Upper lobe of left lung (tissue), 6 donors: ENCODE data around the gene PDLIM4. TPM values are rescaled to one million over a fixed set of nuclear protein-coding genes. Genes with fewer than 3 reads are reported as not detected.

Source experiments
- ATAC-seq, 2 donors: fragments of 200-7000 bp; cut with Tn5 transposase; one replicate each; pipeline ENCODE4 v1.9.1; 2022; ENCODE audit warnings: mild to moderate bottlenecking in 2 of 2, moderate library complexity in 2 of 2; ENCODE audit not compliant: low FRiP score in 2 of 2
- DNase-seq, 2 donors: peaks; one replicate each; pipeline ENCODE4 v3.0.0-alpha.2; 2019 to 2020
- H3K27ac ChIP-seq, 4 donors: fragments of 200-600 bp; sonication (generic); one replicate each; pipeline ENCODE4 v1.5.1; 2016 to 2019
- H3K27me3 ChIP-seq, 4 donors: fragments of 200-600 bp; sonication (generic); one replicate each; pipeline ENCODE4 v1.5.1; 2017 to 2019
- H3K36me3 ChIP-seq, 4 donors: fragments of 200-600 bp; sonication (generic); one replicate each; pipeline ENCODE4 v1.5.1; 2016 to 2019
- H3K4me1 ChIP-seq, 4 donors: fragments of 200-600 bp; sonication (generic); one replicate each; pipeline ENCODE4 v1.5.1; 2018 to 2019
- H3K4me3 ChIP-seq, 4 donors: fragments of 200-600 bp; sonication (generic); one replicate each; pipeline ENCODE4 v1.5.1; 2017 to 2019; ENCODE audit warnings: mild to moderate bottlenecking in 2 of 4, moderate library complexity in 1 of 4
- H3K9me3 ChIP-seq, 4 donors: fragments of 200-600 bp; sonication (generic); one replicate each; pipeline ENCODE4 v1.5.1; 2018 to 2019
- CTCF ChIP-seq, 6 experiments: fragments of 450-650 bp in 4 of 6; fragments of 200-600 bp in 2 of 6; sonication (generic) in 2 of 6; IDR thresholded peaks; one replicate each; pipeline ENCODE4 v1.5.1; 2016 to 2019; ENCODE audit warnings: antibody characterized with exemption in 6 of 6
- EP300 ChIP-seq, 4 donors: sonication (generic); formaldehyde crosslinking; IDR thresholded peaks; one replicate each; pipeline ENCODE4 v1.5.1; 2017; ENCODE audit warnings: antibody characterized with exemption in 4 of 4, control low read depth in 2 of 4
- POLR2A ChIP-seq, 4 donors: fragments of 450-650 bp; IDR thresholded peaks; one replicate each; pipeline ENCODE4 v1.5.1; 2016 to 2017; ENCODE audit warnings: antibody characterized with exemption in 4 of 4, mild to moderate bottlenecking in 2 of 4
- POLR2AphosphoS5 ChIP-seq, 2 donors: sonication (generic); formaldehyde crosslinking; IDR thresholded peaks; one replicate each; pipeline ENCODE4 v1.5.1; 2017; ENCODE audit warnings: antibody characterized with exemption in 2 of 2
- WGBS, 2 donors: methylation state at CpG; one replicate each; pipeline ENCODE4 v1.1.5; 2017 to 2018; 5-methylcytosine and 5-hydroxymethylcytosine counted together
- total RNA-seq, 6 donors: library from RNA; depleted of rRNA in 4 of 6; stranded (reverse); fragments of >200 nt in 4 of 6; gene quantifications; one replicate each; pipeline versions ENCODE4 v1.1.0 to v1.2.1, GENCODE V29; 2016 to 2021
- donor health status: DM: no; HTN: no; CAD: no; lungs with moderate emphysema.
- donor health status: DM: no; HTN: yes; CAD: no; lungs with severe emphysema.

PDLIM4 gene
- total RNA-seq, 6 donors from 2014 or later, result 3.3 to 14.2 (median 10.6) TPM

DNA sequence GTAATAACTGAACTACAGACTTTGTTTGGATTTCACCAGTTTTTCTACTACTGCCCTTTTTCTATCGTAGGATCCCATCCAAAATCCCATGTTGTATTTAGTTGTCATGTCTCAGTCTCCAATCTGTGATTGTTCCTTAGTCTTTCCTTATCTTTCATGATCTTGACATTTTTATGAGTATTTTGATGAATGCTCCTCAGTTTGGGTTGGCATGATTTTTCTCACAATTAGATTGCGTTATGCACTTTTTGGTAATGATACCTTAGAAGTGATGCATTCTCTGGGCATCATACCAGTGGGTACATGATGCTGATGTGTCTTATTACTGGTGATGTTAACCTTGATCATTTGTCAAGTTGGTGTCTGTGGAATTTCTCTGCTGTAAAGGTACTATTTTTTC is 42.4 kb downstream of the PDLIM4 start:
- no peak overlapping the region for H3K27ac ChIP-seq
- no peaks in the 10 kb centered on the region for H3K36me3 ChIP-seq
- no peaks in the 10 kb centered on the region for H3K9me3 ChIP-seq
- no peaks in the 10 kb centered on the region for H3K27me3 ChIP-seq
- no peak overlapping the region for H3K4me3 ChIP-seq
- WGBS, 2 donors, result 83 to 85% methylated on average over 2 of the region's 2 CpGs
- no peak for TF ChIP-seq POLR2A (IDR thresholded peaks at IDR 0.05)
- TF ChIP-seq EP300 (IDR thresholded peaks at IDR 0.05), result no peak
- TF ChIP-seq POLR2AphosphoS5 (IDR thresholded peaks at IDR 0.05), result no peak
- ATAC-seq (no peak), DNase-seq (no peak)
- peaks cover 4 to 8% (median 5%) of the 10 kb centered on the region in 4 donors for H3K4me1 ChIP-seq

DNA sequence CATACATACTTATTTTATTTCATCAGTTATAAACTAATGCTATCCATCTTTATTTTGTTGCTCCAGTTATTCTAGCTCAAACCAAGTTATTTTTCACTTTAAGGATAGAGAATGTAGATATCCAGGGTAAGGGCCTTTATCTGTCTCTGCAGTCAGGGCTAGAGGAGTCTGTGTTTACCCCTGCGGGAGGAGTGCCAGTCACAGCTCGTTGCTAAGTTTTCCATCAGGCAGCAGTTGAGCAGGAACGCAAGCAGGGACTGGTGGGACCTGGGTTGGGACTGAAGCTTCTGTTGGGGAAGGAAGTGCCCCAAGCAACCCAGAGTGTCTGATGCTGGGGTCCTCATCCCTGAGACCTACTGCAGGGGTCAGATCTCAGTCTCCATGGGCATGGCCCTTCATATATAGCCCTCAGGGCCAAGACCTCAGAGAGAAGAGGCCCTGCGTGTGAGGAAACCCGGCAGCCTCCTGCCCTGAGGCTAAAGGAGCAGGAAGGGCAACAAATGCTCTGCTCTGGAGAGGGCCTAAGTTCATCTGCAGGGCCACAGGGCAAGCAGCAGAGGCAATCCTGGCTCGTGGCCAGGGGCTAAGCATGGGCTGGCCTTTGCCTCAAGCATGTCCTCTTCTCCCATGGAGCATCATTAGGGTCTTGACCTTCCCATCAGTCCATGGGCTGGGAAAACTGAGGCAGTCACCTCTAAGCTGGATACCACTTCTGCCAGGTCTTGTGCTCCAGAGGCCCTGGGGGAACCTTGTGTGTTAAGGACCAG is 43.3 kb downstream of the PDLIM4 start:
- 59 to 66% methylated on average over 3 to 6 of the region's 6 CpGs for WGBS, 2 donors
- TF ChIP-seq CTCF (IDR thresholded peaks at IDR 0.05), result no peak
- no peak for TF ChIP-seq EP300 (IDR thresholded peaks at IDR 0.05)
- no peak for TF ChIP-seq POLR2A (IDR thresholded peaks at IDR 0.05)
- TF ChIP-seq POLR2AphosphoS5 (IDR thresholded peaks at IDR 0.05), result no peak

GRCh38 chr5:132301344-132302271 is 44.1 kb downstream of the PDLIM4 start:
- H3K4me3 ChIP-seq, result no peak overlapping the region
- peak in 1 of 2 donors; percentile 47 for ATAC-seq
- TF ChIP-seq CTCF (IDR thresholded peaks at IDR 0.05) (no peak), POLR2AphosphoS5 (IDR thresholded peaks at IDR 0.05) (no peak), POLR2A (IDR thresholded peaks at IDR 0.05) (no peak), EP300 (IDR thresholded peaks at IDR 0.05) (no peak)
- no peaks in the 10 kb centered on the region for H3K36me3 ChIP-seq
- 78 to 85% methylated on average over 11 of the region's 11 CpGs for WGBS, 2 donors
- DNase-seq, result no peak
- peak overlapping the region in 2 of 4 donors; percentile 6 to 8 for H3K27ac ChIP-seq
- no peaks in the 10 kb centered on the region for H3K9me3 ChIP-seq
- H3K27me3 ChIP-seq, result no peaks in the 10 kb centered on the region
- peaks cover 0 to 4% (median 0%) of the 10 kb centered on the region in 4 donors for H3K4me1 ChIP-seq

More for the DNA sequence above, 43.3 kb downstream of the PDLIM4 start:
- ATAC-seq (no peak), DNase-seq (no peak)
- H3K4me1 ChIP-seq, result peaks cover 0 to 4% (median 0%) of the 10 kb centered on the region in 4 donors
- peak overlapping the region in 2 of 4 donors; percentile 6 to 8 for H3K27ac ChIP-seq
- no peak overlapping the region for H3K4me3 ChIP-seq
- H3K36me3 ChIP-seq, result no peaks in the 10 kb centered on the region
- no peaks in the 10 kb centered on the region for H3K27me3 ChIP-seq
- H3K9me3 ChIP-seq, result no peaks in the 10 kb centered on the region

- no peak for ATAC-seq
- H3K27me3 ChIP-seq, result no peaks in the 10 kb centered on the region
- H3K4me3 ChIP-seq, result no peak overlapping the region
- peaks cover 0 to 4% (median 0%) of the 10 kb centered on the region in 4 donors for H3K4me1 ChIP-seq
- WGBS, 2 donors, result 74 to 79% methylated on average over 2 to 3 of the region's 3 CpGs
- no peaks in the 10 kb centered on the region for H3K36me3 ChIP-seq
- H3K9me3 ChIP-seq, result no peaks in the 10 kb centered on the region
- DNase-seq, result no peak
- no peak for TF ChIP-seq POLR2AphosphoS5 (IDR thresholded peaks at IDR 0.05)
- no peak for TF ChIP-seq EP300 (IDR thresholded peaks at IDR 0.05)
- TF ChIP-seq CTCF (IDR thresholded peaks at IDR 0.05), result no peak
- TF ChIP-seq POLR2A (IDR thresholded peaks at IDR 0.05), result no peak
- H3K27ac ChIP-seq, result no peak overlapping the region
Observed at GRCh38 chr5:132302413-132302812, 44.9 kb downstream of the PDLIM4 start.

DNA sequence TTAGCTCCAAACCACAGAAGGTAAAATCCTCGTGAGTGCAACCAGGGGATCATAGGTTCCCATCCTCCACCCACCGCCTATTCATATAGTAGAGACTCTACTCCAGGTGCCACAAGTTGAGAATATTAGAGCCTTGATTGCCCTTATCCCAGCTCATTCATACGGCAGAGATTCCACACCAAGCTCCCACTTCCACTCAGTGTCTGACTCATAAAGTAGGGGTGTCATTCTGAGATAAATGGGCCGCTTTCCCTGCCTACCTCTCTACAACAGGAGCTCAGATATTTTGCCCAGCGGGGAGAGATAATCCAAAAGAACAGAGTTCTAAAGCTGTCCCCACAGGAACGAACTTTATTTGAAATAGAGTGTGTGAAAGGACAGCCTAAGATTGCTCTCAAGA is 46.1 kb downstream of the PDLIM4 start:
- DNase-seq, result no peak
- Histone ChIP-seq H3K4me1 (peaks cover 0 to 4% (median 0%) of the 10 kb centered on the region in 4 donors), H3K9me3 (no peaks in the 10 kb centered on the region), H3K4me3 (no peak overlapping the region), H3K27ac (no peak overlapping the region), H3K27me3 (no peaks in the 10 kb centered on the region), H3K36me3 (no peaks in the 10 kb centered on the region)
- WGBS, 2 donors, result 94% methylated on average over 6 of the region's 6 CpGs
- no peak for TF ChIP-seq CTCF (IDR thresholded peaks at IDR 0.05)
- TF ChIP-seq POLR2A (IDR thresholded peaks at IDR 0.05), result no peak
- TF ChIP-seq POLR2AphosphoS5 (IDR thresholded peaks at IDR 0.05), result no peak
- TF ChIP-seq EP300 (IDR thresholded peaks at IDR 0.05), result no peak
- no peak for ATAC-seq
